OCI-LY7 (cell line): ENCODE measurements around the gene PIGL. TPM values are rescaled to one million over a fixed set of nuclear protein-coding genes. Genes with fewer than 3 reads are reported as not detected.

ENCODE experiments used
- BruUV-seq: library from RNA; stranded (reverse); fragments of 400-500 nt; replicated peaks from 2 replicates; lab custom pipeline; 2021; lab: Mats Ljungman, UMichigan
- CTCF ChIA-PET: fragments of 300-600 bp; sonication (Branson Sonifier 250); formaldehyde crosslinking; loops from one replicate; lab custom pipeline; 2022; ENCODE audit warnings: antibody characterized with exemption; ENCODE audit not compliant: unreplicated experiment; lab: Charles Lee
- POLR2A ChIA-PET: fragments of 300-600 bp; sonication (Branson Sonifier 250); formaldehyde crosslinking; loops from one replicate; lab custom pipeline; 2022; ENCODE audit warnings: antibody characterized with exemption; lab: Charles Lee
- DNase-seq: peaks from one replicate; pipeline ENCODE4 v3.0.0-alpha.2; 2015; ENCODE audit warnings: low spot score
- H2AFZ ChIP-seq: fragments of 200-600 bp; sonication (generic), shearing (Covaris generic); 2 replicates; pipeline ENCODE4 v1.6.1; 2014; ENCODE audit warnings: mild to moderate bottlenecking, antibody characterized with exemption, low read length, moderate library complexity
- H3K27ac ChIP-seq: fragments of 200-600 bp; sonication (generic); 2 replicates; pipeline ENCODE4 v1.5.1; 2014; ENCODE audit warnings: mixed run types, low read depth, mild to moderate bottlenecking, moderate library complexity, low read length, inconsistent platforms; ENCODE audit not compliant: poor library complexity, severe bottlenecking
- H3K36me3 ChIP-seq: fragments of 200-600 bp; sonication (generic); 2 replicates; pipeline ENCODE4 v1.6.1; 2014; ENCODE audit warnings: mild to moderate bottlenecking, antibody characterized with exemption, low read length, moderate library complexity, mixed read lengths; ENCODE audit not compliant: insufficient read depth
- H3K4me1 ChIP-seq: fragments of 200-600 bp; sonication (generic); 2 replicates; pipeline ENCODE4 v1.5.1; 2014; ENCODE audit warnings: mild to moderate bottlenecking, low read length; ENCODE audit not compliant: insufficient read depth, poor library complexity, severe bottlenecking
- H3K4me2 ChIP-seq: fragments of 200-600 bp; sonication (generic); 2 replicates; pipeline ENCODE4 v1.6.1; 2014; ENCODE audit warnings: mild to moderate bottlenecking, low read length
- H3K4me3 ChIP-seq: fragments of 200-600 bp; sonication (generic); 2 replicates; pipeline ENCODE4 v1.5.1; 2014; ENCODE audit warnings: mild to moderate bottlenecking, low read depth, low read length; ENCODE audit not compliant: poor library complexity, severe bottlenecking
- H3K79me2 ChIP-seq: fragments of 200-600 bp; sonication (generic); 2 replicates; pipeline ENCODE4 v1.6.1; 2016; ENCODE audit warnings: low read depth, mild to moderate bottlenecking, low read length, moderate library complexity, mixed read lengths; ENCODE audit not compliant: insufficient read depth
- H3K9me2 ChIP-seq: fragments of 200-600 bp; sonication (generic); 2 replicates; pipeline ENCODE4 v1.6.1; 2016; ENCODE audit warnings: mild to moderate bottlenecking, low read length, mixed read lengths; ENCODE audit not compliant: insufficient read depth
- H3K9me3 ChIP-seq: fragments of 200-600 bp; sonication (generic); 2 replicates; pipeline ENCODE4 v1.6.1; 2014; ENCODE audit warnings: mild to moderate bottlenecking, mixed run types, low read length, mixed read lengths
- H4K20me1 ChIP-seq: fragments of 200-600 bp; sonication (generic); 2 replicates; pipeline ENCODE4 v1.6.1; 2014; ENCODE audit warnings: mild to moderate bottlenecking, antibody characterized with exemption, low read length, moderate library complexity, mixed read lengths; ENCODE audit not compliant: insufficient read depth
- EZH2phosphoT487 ChIP-seq: fragments of 200-600 bp; sonication (generic); IDR thresholded peaks from 2 replicates; pipeline ENCODE4 v1.6.1; 2018; ENCODE audit warnings: low read depth, borderline replicate concordance, mild to moderate bottlenecking, mixed run types, antibody characterized with exemption, low read length, moderate library complexity, mixed read lengths
- intact Hi-C: fragments of 100-400 bp; cut with micrococcal nuclease; formaldehyde crosslinking; loops from one replicate; pipeline ENCODE4 v1.10.0; 2022; ENCODE audit not compliant: unreplicated experiment
- total RNA-seq, 2 experiments: library from RNA; depleted of rRNA in 1 of 2; stranded (reverse); fragments of >200 nt in 1 of 2; shearing (Covaris generic) in 1 of 2; gene quantifications; 2 replicates each; pipeline ENCODE4 v1.2.3, GENCODE V29; 2014 to 2022
- TF ChIP-seq, protein P1 (sequence below): fragments of 200-600 bp; sonication (generic); conservative IDR thresholded peaks from 2 replicates; pipeline ENCODE4 v1.5.1; 2014; ENCODE audit warnings: mild to moderate bottlenecking, antibody characterized with exemption, low read length, moderate library complexity, mixed read lengths

Gene PIGL
- total RNA-seq, 2 experiments from 2014 or later = 39.4 to 43.6 TPM

- Histone ChIP-seq H3K27ac (no peak overlapping the region), H3K4me2 (no peak overlapping the region), H3K79me2 (no peaks in the 10 kb centered on the region), H3K9me2 (no peaks in the 10 kb centered on the region), H4K20me1 (no peaks in the 10 kb centered on the region), H3K4me3 (no peak overlapping the region), H2AFZ (no peak overlapping the region), H3K36me3 (peaks cover 18% of the 10 kb centered on the region; the same call in 1 of the 2 replicates), H3K9me3 (no peaks in the 10 kb centered on the region), H3K4me1 (no peaks in the 10 kb centered on the region)
- no peak for DNase-seq
- ChIA-PET CTCF (no interaction called here), POLR2A (no interaction called here)
- TF ChIP-seq EZH2phosphoT487 = no peak
- TF ChIP-seq, protein P1, sequence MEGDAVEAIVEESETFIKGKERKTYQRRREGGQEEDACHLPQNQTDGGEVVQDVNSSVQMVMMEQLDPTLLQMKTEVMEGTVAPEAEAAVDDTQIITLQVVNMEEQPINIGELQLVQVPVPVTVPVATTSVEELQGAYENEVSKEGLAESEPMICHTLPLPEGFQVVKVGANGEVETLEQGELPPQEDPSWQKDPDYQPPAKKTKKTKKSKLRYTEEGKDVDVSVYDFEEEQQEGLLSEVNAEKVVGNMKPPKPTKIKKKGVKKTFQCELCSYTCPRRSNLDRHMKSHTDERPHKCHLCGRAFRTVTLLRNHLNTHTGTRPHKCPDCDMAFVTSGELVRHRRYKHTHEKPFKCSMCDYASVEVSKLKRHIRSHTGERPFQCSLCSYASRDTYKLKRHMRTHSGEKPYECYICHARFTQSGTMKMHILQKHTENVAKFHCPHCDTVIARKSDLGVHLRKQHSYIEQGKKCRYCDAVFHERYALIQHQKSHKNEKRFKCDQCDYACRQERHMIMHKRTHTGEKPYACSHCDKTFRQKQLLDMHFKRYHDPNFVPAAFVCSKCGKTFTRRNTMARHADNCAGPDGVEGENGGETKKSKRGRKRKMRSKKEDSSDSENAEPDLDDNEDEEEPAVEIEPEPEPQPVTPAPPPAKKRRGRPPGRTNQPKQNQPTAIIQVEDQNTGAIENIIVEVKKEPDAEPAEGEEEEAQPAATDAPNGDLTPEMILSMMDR = no peak
- BruUV-seq = no TSS peak
- intact Hi-C loops = no loop called here
Measured at GRCh38 chr17:16328997-16329396, 112.0 kb downstream of the PIGL start.

- H3K4me1 ChIP-seq = no peaks in the 10 kb centered on the region
- no peaks in the 10 kb centered on the region for H4K20me1 ChIP-seq
- H3K36me3 ChIP-seq = peaks cover 18% of the 10 kb centered on the region; the same call in 1 of the 2 replicates
- DNase-seq = no peak
- intact Hi-C loops = no loop called here
- no peaks in the 10 kb centered on the region for H3K9me2 ChIP-seq
- H3K9me3 ChIP-seq = no peaks in the 10 kb centered on the region
- no TSS peak for BruUV-seq
- no peak overlapping the region for H3K27ac ChIP-seq
- CTCF ChIA-PET = no interaction called here
- POLR2A ChIA-PET = interaction anchor here (0.7 kb wide), 1 partner anchor 179 kb away, joined by 5 read pairs; no protein-coding TSS in a partner anchor
- no peak overlapping the region for H3K4me2 ChIP-seq
- H2AFZ ChIP-seq = no peak overlapping the region
- TF ChIP-seq, protein P1 = no peak
- TF ChIP-seq EZH2phosphoT487 = no peak
- no peak overlapping the region for H3K4me3 ChIP-seq
- no peaks in the 10 kb centered on the region for H3K79me2 ChIP-seq
Measured at GRCh38 chr17:16329519-16330271, 112.7 kb downstream of the PIGL start.

DNA sequence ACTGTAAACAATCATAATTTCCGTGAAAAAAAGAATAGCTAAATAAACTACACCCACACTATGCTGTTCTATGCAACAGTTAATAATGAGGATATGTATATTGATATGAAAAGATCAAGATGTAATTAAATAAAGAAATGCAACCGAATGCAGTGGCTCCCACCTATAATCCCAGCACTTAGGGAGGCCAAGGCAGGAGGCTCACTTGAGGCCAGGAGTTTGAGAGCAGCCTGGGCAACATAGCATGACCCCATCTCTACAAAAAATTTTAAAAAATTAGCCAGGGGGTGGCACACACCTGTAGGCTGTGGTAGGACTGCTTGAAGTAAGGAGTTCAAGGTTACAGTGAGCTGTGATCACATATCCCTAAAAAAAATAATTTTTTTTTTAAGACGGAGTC, 121.4 kb downstream of the PIGL start:
- H3K9me2 ChIP-seq = no peaks in the 10 kb centered on the region
- no peaks in the 10 kb centered on the region for H4K20me1 ChIP-seq
- TF ChIP-seq EZH2phosphoT487 = no peak
- H3K4me2 ChIP-seq = no peak overlapping the region
- BruUV-seq = no TSS peak
- H3K9me3 ChIP-seq = no peaks in the 10 kb centered on the region
- no peak overlapping the region for H2AFZ ChIP-seq
- no peak for DNase-seq
- intact Hi-C loops = no loop called here
- H3K4me3 ChIP-seq = no peak overlapping the region
- H3K36me3 ChIP-seq = peaks cover 25% of the 10 kb centered on the region
- CTCF ChIA-PET = no interaction called here
- peaks cover 6% of the 10 kb centered on the region for H3K4me1 ChIP-seq
- H3K27ac ChIP-seq = no peak overlapping the region
- POLR2A ChIA-PET = interaction anchor here (0.6 kb wide), 2 partner anchors 13 to 204 kb away, joined by 3 to 4 read pairs; no protein-coding TSS in a partner anchor
- H3K79me2 ChIP-seq = no peaks in the 10 kb centered on the region
